SHP77 (cell line): ENCODE data around the gene RNF223.
"Not testable (repeated sequence)": the region's sequence is repeated elsewhere in the genome, so short reads cannot be mapped to it uniquely, and the experiment has no call there.

Experiments used
- DNase-seq, 2 experiments: peaks; one replicate each; lab custom pipeline; 2025; lab: John Stamatoyannopoulos, UW

The RNF223 gene

GRCh38 chr1:1044455-1045078 lies 29.5 kb downstream of the RNF223 start:
- no peak for DNase-seq

- DNase-seq: no peak
Observed at GRCh38 chr1:1043921-1044320, 30.2 kb downstream of the RNF223 start.

GRCh38 chr1:1043411-1043810 lies 30.7 kb downstream of the RNF223 start:
- no peak for DNase-seq

GRCh38 chr1:1042835-1043234 lies 31.3 kb downstream of the RNF223 start:
- no peak for DNase-seq

- DNase-seq: no peak
Observed at GRCh38 chr1:1041873-1042272, 32.2 kb downstream of the RNF223 start.

GRCh38 chr1:1041092-1041523 lies 33.0 kb downstream of the RNF223 start:
- DNase-seq: no peak

- DNase-seq: peak; percentile 22 to 39
Observed at GRCh38 chr1:1040004-1040991, 33.8 kb downstream of the RNF223 start.

GRCh38 chr1:1039145-1039910 lies 34.8 kb downstream of the RNF223 start:
- DNase-seq: no peak

- DNase-seq: no peak
Observed at GRCh38 chr1:1038694-1039093, 35.4 kb downstream of the RNF223 start.

- DNase-seq: no peak
Observed at GRCh38 chr1:1037366-1038327, 36.5 kb downstream of the RNF223 start.

- no peak for DNase-seq
Observed at GRCh38 chr1:1035291-1035943, 38.7 kb downstream of the RNF223 start.

- no peak for DNase-seq
Observed at GRCh38 chr1:1034439-1034781, 39.7 kb downstream of the RNF223 start.

- DNase-seq: no peak
Observed at GRCh38 chr1:1033731-1034438, 40.2 kb downstream of the RNF223 start.

- no peak for DNase-seq
Observed at GRCh38 chr1:1033009-1033587, 41.0 kb downstream of the RNF223 start.

GRCh38 chr1:1032424-1032823 lies 41.7 kb downstream of the RNF223 start:
- no peak for DNase-seq

- no peak for DNase-seq
Observed at GRCh38 chr1:1031659-1032235, 42.4 kb downstream of the RNF223 start.

GRCh38 chr1:1030867-1031658 lies 43.0 kb downstream of the RNF223 start:
- DNase-seq: not testable (repeated sequence)

- DNase-seq: no peak
Observed at GRCh38 chr1:1027791-1028190, 46.3 kb downstream of the RNF223 start.
